ENCODE data around the gene WBP11. TPM values are rescaled to one million over a fixed set of nuclear protein-coding genes. Genes with fewer than 3 reads are reported as not detected.
A peak's percentile ranks its signal among the peaks of the same experiment; 100 is the strongest.

Gene WBP11
- total and polyA plus RNA-seq, 2 of the 13 experiments (the other 11 are each of a cell fraction or from before 2014, with no cell fraction given), result 7.6 to 31.0 TPM

GRCh38 chr12:14741153-14741552 is 62.1 kb downstream of the WBP11 start (continued):
- TF ChIP-seq FOXO1 (CRISPR knock-in tag; IDR thresholded peaks at IDR 0.05) (peak; percentile 47; the same call in 1 of the 2 replicates), PAXIP1 (CRISPR knock-in tag; conservative IDR thresholded peaks at IDR 0.05) (peak; percentile 91), ATF2 (CRISPR knock-in tag; IDR thresholded peaks at IDR 0.05) (peak; percentile 45; the same call in 1 of the 2 replicates), KAT8 (CRISPR knock-in tag; IDR thresholded peaks at IDR 0.05) (peak; percentile 38; the same call in 1 of the 2 replicates), MED1 (CRISPR knock-in tag; IDR thresholded peaks at IDR 0.05) (peak; percentile 72), NRL (CRISPR knock-in tag; IDR thresholded peaks at IDR 0.05; ENCODE audit: borderline replicate concordance) (no peak), SOX13 (IDR thresholded peaks at IDR 0.05) (no peak), SOX13 (CRISPR knock-in tag; conservative IDR thresholded peaks at IDR 0.05 in 1 of 2, IDR thresholded peaks at IDR 0.05 in 1 of 2) (peak in 1 of 2 experiments; percentile 54; a peak in 1 of 4 replicates), GATAD2A (CRISPR knock-in tag; IDR thresholded peaks at IDR 0.05) (peak; percentile 82), AHDC1 (CRISPR knock-in tag; IDR thresholded peaks at IDR 0.05; ENCODE audit: borderline replicate concordance) (peak; percentile 89), ZNF792 (CRISPR knock-in tag; IDR thresholded peaks at IDR 0.05) (peak; percentile 54; the same call in 1 of the 2 replicates), HOXA3 (CRISPR knock-in tag; IDR thresholded peaks at IDR 0.05) (peak; percentile 62; the same call in 1 of the 2 replicates), SOX5 (CRISPR knock-in tag; IDR thresholded peaks at IDR 0.05; ENCODE audit: borderline replicate concordance) (peak; percentile 52; the same call in 1 of the 2 replicates)
- TF ChIP-seq, protein P1, sequence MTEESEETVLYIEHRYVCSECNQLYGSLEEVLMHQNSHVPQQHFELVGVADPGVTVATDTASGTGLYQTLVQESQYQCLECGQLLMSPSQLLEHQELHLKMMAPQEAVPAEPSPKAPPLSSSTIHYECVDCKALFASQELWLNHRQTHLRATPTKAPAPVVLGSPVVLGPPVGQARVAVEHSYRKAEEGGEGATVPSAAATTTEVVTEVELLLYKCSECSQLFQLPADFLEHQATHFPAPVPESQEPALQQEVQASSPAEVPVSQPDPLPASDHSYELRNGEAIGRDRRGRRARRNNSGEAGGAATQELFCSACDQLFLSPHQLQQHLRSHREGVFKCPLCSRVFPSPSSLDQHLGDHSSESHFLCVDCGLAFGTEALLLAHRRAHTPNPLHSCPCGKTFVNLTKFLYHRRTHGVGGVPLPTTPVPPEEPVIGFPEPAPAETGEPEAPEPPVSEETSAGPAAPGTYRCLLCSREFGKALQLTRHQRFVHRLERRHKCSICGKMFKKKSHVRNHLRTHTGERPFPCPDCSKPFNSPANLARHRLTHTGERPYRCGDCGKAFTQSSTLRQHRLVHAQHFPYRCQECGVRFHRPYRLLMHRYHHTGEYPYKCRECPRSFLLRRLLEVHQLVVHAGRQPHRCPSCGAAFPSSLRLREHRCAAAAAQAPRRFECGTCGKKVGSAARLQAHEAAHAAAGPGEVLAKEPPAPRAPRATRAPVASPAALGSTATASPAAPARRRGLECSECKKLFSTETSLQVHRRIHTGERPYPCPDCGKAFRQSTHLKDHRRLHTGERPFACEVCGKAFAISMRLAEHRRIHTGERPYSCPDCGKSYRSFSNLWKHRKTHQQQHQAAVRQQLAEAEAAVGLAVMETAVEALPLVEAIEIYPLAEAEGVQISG (CRISPR knock-in tag; IDR thresholded peaks at IDR 0.05), result peak; percentile 47; the same call in 1 of the 2 replicates
- TF ChIP-seq, protein P2, sequence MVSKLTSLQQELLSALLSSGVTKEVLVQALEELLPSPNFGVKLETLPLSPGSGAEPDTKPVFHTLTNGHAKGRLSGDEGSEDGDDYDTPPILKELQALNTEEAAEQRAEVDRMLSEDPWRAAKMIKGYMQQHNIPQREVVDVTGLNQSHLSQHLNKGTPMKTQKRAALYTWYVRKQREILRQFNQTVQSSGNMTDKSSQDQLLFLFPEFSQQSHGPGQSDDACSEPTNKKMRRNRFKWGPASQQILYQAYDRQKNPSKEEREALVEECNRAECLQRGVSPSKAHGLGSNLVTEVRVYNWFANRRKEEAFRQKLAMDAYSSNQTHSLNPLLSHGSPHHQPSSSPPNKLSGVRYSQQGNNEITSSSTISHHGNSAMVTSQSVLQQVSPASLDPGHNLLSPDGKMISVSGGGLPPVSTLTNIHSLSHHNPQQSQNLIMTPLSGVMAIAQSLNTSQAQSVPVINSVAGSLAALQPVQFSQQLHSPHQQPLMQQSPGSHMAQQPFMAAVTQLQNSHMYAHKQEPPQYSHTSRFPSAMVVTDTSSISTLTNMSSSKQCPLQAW (CRISPR knock-in tag; IDR thresholded peaks at IDR 0.05), result peak; percentile 99
